Hematopoietic multipotent progenitor cell (in vitro differentiated cells): ENCODE data around the gene EEF2. TPM values are rescaled to one million over a fixed set of nuclear protein-coding genes. Genes with fewer than 3 reads are reported as not detected.
"Not testable (repeated sequence)": the region's sequence is repeated elsewhere in the genome, so short reads cannot be mapped to it uniquely, and the experiment has no call there.

Experiments
- DNase-seq, 3 donors: peaks; one replicate each; pipeline ENCODE4 v3.0.0-alpha.2; 2011 to 2015; ENCODE audit warnings: low read depth in 2 of 3, low spot score in 2 of 3
- small RNA-seq: library from RNA; depleted of rRNA; stranded (forward); fragments of <200 nt; gene quantifications from one replicate; pipeline ENCODE3, GENCODE V24; 2012
- total RNA-seq: library from RNA; depleted of rRNA; stranded (reverse); fragments of >200 nt; gene quantifications from one replicate; pipeline ENCODE4 v1.2.3, GENCODE V29; 2012

The EEF2 gene
- total RNA-seq, 1 donor = 7,662 TPM

DNA sequence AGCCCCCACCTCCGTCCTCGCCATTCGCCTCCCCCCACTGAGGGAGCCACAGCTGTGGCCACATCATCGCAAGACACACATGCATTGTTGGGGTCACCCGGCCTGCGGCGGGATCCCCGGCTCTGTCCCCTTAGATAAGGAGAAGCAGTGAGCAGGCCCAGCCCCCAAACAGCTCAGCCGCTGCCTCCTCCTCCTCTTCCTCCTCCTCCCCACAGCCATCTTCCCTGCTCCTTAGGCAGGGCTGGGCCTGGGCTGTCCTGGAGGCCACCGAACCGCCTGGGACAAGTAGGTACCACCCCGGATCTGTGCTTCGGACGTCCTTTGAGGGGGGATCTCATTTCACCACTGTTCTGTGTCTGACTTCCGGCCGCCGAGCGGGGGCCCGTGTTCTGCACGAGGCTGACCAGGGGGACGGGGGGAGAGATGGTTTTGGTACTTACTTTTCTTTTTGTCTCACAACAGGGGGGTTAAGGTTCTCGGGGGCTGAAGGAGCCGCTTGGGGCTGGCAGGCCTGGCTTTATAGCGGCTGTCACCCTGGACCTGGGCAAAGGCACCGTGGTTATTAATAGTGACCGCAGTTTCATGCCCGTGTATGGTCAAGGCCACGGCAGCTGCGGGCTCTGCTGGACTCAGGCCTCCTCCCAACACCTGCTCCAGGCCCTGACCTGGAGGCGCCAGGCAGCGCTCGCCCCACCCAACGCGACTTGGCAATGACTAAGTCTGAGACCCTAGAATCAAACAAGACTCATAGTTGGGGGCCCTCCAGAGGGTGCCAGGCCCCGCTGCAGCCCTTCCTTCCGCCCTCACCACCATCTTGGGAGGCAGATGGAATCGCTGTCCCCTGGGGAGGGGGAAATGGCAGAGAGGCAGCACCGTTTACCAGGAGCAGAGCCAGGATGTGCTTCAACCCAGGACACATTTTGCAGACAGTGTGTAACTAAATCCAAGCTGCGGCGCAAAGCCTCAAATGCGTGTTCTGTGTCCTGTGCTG is 34.1 kb downstream of the EEF2 start:
- peak in 2 of 3 donors; percentile 84 to 91 for DNase-seq

DNA sequence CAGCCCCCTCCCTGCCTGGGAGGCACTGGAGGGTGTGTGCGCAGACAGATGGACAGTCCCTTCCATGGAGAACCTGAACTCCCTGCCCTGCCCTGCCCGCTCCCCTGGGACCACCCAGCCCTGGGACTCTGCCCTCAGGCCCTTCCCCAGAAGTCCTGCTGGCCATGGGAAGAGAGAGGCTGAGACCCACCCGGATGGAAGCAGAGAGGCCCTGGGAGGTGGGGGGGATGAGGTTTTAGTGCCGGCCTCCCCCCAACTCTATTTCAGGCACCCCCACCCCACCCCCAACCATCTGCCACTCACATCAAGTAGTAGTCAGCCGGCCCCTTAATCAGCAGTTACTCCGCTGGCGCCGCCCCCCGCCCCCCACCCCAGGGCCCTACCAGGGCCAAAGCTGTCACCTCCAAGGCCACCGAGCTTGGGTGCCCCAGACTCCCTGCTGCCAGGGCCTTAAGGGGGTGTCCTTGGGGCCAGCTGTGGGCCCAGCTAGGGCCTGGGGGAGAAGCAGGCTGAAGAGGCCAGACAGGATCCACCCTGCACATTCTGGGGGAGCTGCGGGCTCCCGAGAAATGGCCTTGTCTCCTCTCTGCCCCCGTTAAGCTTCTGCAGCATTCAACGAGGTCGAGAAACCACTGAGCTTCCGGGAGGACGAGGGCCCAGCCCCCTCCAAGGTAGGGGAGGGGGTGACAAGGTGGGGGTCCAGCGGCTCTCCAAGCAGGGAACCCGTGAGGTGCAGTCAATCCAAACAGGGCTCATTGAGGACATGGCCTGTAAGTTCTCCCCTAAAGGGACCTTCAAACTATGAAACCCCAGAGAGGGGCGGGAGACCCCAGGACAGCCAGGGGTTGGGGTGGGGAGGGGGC is 35.0 kb downstream of the EEF2 start:
- DNase-seq = peak in 1 of 3 donors; percentile 56

DNA sequence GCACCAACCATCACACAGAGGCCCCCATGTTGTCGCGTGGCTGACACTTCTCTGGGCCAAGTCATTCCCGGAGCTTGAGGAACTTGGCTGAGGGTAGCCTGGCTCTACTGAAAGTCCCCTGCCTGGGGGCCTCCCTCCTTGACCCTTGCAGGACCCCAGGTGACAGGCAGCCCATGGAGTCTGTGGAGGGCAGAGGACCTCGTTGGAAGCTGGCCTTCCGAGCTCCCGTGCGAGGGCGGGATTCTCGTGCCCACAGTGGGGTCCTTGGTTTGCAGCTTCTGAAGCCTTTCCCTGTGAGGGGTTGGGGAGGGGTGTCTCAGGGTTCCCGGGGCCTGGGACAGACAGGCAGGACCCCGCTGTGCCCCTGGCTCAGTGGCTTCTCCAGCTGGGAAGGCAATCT is 36.0 kb downstream of the EEF2 start:
- DNase-seq = no peak

DNA sequence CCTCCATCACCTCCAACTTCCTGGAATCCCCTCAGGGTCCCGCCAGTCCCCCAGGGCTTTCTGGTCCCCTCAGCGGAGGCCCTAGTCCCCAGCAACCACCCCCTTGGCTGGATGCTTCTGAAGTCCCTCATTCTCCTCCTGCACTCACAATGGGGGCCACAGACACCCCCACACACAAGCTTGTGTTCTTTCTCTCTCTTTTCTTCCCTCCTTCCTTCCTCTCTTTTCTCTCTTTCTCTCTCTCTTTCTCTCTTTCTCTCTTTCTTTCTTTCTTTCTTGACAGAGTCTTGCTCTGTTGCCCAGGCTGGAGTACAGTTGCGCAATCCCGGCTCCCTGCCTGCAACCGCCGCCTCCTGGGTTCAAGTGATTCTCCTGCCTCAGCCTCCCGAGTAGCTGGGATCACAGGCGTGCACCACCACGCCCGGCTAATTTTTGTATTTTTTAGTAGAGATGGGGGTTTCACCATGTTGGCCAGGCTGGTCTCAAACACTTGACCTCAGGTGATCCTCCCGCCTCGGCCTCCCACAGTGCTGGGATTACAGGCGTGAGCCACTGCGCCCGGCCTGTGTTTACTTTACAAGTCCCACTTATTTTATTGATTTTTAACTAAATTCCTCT is 37.8 kb downstream of the EEF2 start:
- DNase-seq = not testable (repeated sequence)

DNA sequence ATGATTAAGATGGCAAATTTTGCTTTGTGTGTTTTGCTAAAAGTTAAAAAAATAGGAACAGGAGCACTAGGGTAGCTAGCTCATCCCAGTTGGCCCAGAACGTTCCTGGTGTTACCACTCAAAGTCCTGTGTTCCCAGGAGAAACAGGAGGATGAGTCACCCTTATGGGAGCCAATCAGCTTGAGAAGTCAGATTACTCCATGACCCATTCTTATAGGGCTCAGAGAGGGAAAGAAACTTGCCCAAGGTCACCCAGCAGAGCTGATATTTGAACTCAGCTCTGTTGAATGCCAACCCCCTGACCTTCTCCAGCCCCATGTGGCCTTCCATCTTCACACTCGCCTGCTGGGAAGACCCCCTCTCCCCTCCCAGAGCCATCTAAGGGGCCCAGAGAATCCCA is 39.4 kb downstream of the EEF2 start:
- DNase-seq = no peak

DNA sequence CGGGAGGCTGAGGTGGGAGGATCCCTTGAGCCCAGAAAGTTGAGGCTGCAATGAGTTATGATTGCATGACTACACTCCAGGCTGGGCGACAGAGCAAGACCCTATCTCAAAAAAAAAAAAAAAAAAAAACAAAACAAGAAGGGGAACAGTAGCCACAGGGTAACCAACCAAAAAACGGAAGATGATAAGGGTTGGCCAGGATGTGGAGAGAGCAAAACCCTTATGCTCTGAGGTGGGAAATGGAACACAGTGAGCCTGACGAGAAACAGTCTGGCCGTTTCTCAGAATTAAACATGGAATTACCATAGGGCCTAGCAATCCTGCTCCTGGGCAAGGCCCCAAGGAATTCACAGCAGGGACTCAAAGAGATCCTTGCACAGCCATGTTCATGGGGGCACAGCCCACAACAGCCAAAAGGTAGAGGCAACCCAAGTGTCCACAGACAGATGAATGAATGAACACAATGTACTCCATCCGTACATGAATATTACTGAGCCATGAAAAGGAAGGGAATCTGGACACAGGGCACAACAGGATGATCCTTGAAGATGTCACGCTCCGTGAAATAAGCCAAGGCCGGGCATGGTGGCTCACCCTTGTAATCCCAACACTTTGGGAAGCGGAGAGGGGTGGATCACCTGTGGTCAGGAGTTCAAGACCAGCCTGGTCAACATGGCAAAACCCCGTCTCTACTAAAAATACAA is 41.1 kb downstream of the EEF2 start:
- DNase-seq = peak in 2 of 3 donors; percentile 53 to 76

DNA sequence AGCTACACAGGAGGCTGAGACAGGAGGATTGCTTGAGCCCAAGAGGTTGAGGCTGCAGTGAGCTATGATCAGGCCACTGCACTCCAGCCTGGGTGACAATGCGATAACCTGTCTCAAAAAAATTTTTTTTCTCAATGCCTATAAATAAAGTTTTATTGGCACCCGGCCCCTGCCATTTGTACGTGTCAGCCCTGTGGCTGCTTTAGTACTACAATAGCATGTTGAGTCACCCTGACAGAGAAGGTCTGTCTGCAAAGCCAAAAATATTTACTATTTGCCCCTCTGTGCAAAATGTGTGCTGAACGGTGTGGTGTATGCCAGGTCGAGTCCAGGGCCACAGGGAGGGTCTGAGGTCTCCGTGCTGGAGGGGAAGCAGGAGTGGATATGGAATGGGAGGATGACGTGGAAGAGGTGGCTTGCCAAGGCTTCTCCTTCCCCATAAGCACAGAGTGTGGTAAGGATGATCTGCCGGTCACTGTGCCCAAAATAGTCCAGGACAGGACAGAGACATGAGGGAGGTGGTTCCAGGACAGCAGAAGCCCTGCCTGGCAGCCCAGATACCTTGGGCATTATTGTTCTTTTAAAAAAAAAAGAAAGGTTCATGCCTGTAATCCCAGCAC is 42.4 kb downstream of the EEF2 start:
- no peak for DNase-seq

DNA sequence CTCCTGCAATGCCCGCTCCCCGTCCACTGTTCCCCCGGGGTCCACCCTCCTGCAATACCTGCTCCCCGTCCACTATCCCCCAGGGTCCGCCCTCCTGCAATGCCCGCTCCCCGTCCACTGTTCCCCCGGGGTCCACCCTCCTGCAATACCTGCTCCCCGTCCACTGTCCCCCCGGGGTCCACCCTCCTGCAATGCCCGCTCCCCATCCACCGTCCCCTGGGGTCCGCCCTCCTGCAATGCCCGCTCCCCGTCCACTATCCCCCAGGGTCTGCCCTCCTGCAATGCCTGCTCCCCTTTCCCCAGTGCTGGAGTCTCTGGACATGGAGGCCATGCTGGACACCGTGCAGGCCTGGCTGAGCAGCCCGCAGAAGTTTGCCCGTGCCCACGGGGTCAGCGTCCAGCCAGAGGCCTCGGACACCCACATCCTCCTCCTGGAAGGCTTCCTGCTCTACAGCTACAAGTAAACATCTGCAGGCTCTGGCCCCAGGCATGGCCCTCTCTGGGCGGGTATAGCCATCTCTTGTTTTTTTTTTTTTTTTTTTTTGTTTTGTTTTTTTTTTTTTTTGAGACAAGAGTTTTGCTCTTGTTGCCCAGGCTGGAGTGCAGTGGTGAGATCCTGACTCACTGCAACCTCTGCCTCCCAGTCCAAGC is 46.8 kb downstream of the EEF2 start:
- DNase-seq = not testable (repeated sequence)

DNA sequence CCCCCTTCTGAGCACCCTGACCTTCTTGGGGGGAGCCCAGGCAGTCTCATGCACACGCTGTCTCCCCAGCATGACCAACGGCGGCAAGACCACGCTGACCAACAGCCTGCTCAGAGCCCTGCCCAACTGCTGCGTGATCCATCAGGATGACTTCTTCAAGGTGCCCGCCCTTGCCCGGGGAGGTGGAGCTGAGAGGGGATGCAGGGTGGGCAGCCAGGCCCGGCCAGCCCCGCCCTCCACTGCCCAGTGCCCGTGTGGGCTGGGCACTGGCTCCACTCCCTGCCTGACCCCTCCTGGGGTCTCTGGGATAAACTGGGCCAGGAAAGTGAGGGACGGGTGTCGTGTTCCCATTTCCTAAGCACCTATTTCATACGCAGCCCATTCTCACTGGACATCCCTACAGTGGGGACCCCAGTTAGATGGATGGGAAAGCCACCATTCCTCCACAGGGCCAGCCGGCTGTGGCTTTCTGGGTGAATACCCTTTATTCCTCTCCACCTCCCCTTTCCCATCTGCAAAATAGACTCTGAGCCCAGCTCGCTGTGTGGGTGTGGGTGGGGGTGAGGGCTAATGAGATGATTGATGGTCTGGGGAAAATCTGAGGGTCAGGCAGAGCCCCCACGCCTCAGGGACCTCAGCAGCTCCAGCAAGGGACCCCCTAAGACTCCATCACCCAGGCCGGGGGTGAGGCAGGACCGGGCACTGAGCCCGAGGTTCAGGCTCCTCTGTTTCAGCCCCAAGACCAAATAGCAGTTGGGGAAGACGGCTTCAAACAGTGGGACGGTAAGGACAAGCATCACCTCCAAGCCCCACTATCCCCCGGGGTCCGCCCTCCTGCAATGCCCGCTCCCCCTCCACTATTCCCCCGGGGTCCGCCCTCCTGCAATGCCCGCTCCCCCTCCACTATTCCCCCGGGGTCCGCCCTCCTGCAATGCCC is 48.5 kb downstream of the EEF2 start:
- no peak for DNase-seq

DNA sequence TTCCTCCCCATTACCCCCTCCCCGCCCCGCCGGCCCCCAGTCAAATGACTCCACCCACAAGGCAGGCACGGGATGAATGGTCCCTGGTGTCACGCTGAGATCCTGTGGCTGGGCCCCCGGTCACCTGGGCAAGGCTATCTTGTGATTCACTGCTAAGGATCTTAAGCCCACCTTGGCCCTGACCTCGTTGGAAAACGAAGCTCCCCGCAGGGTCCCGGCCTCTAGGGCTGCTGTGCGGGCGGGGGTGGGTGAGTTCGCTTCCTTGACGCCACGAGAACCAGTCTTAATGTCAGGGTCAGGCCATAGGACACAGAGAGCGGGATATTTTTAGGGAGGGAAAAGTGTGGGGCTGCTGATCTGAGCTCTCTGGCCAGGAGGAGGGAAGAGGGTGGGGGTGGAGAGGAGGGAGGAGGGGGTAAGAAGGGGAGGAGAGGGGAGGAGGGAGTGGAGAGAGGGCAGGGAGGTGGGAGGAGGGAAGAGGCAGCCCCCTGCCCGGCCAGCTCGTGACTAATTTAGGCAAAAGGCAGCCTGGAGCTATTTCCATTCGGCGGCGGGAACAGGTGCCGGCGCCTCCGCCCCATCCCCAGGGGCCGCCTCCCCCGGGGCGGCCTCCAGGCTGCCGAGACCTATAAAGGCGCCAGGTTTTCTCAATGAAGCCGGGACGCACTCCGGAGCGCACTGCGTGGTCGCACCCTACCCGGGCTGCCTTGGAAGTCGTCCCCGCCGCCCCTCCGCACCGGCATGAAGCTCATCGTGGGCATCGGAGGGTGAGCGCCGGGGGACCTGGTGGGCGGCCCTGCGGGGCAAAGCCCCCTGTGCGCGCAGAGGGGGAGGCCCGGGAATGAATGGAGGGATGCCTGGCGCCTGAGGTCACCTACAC is 52.1 kb downstream of the EEF2 start, which contains the start of gene NMRK2:
Gene NMRK2, plus strand, starts transcription at position 139 of the 880 bp plus-strand sequence. Its CDS starts 603 bp downstream, at position 742.
- DNase-seq = no peak

DNA sequence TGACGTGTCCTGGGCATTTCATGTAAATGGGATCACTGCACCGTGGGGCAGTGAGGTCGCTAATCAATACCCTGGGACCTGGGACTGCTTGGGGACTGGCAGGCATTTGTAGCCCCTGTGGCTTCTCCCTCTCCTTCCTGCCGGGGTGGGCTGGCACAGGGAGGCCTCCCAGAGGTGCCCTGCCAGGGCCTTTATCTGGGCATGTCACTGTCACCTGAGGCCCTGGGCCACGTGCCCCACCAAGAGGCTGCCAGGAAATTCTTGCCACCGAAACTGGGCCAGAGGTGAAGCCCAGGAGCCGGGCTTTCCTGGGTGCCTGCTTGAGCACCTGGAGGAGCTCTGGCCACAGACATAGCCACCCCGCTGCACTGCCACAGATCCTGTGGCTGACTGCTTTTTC is 54.2 kb downstream of the EEF2 start:
- DNase-seq = no peak

Small RNAs within 50 kb of the gene (small RNA-seq; reads per million reads assigned to genes)
- gene SNORD37 = 10.3 reads per million, percentile 92 among the genes with 10 or more reads in this experiment

Other genes with a start within 250 kb of the EEF2 start
- gene APBA3, start 223.8 kb downstream of the EEF2 start, total RNA-seq = 36.4 TPM
- gene MRPL54, start 222.8 kb downstream of the EEF2 start, total RNA-seq = 42.0 TPM
- gene RAX2, start 213.2 kb downstream of the EEF2 start, total RNA-seq = under 0.01 TPM
- 160 TPM for gene MATK, start 199.1 kb downstream of the EEF2 start, total RNA-seq
- gene ZFR2, start 116.4 kb downstream of the EEF2 start, total RNA-seq = under 0.01 TPM
- gene ATCAY, start 104.8 kb downstream of the EEF2 start, total RNA-seq = under 0.01 TPM
- not detected for gene NMRK2, start 52.4 kb downstream of the EEF2 start, total RNA-seq
- gene DAPK3, start 14.4 kb downstream of the EEF2 start, total RNA-seq = 61.7 TPM
- gene PIAS4, start 22.3 kb upstream of the EEF2 start, total RNA-seq = 21.8 TPM
- gene ZBTB7A, start 81.4 kb upstream of the EEF2 start, total RNA-seq = 31.2 TPM
- gene MAP2K2, start 138.7 kb upstream of the EEF2 start, total RNA-seq = 136 TPM
- gene CREB3L3, start 168.2 kb upstream of the EEF2 start, total RNA-seq = under 0.01 TPM
- gene SIRT6, start 197.1 kb upstream of the EEF2 start, total RNA-seq = 15.3 TPM
- gene ANKRD24, start 197.2 kb upstream of the EEF2 start, total RNA-seq = 0.27 TPM
- gene EBI3, start 244.1 kb upstream of the EEF2 start, total RNA-seq = 0.27 TPM